Spleen (tissue), 11 donors: ENCODE data around the gene GPR84. TPM values are rescaled to one million over a fixed set of nuclear protein-coding genes. Genes with fewer than 3 reads are reported as not detected.

Source experiments
- DNase-seq: peaks from one replicate; pipeline ENCODE4 v3.0.0-alpha.2; 2020
- H3K27ac ChIP-seq, 8 donors: fragments of 200-600 bp; sonication (generic) in 7 of 8; 1 replicate in 4 of 8; 2 replicates in 4 of 8; pipeline versions ENCODE4 v1.5.0 to v1.8.0; 2016 to 2021; ENCODE audit warnings: inconsistent platforms in 4 of 8, mild to moderate bottlenecking in 4 of 8, moderate library complexity in 1 of 8
- H3K27me3 ChIP-seq, 7 donors: fragments of 200-600 bp; sonication (generic) in 6 of 7; replicated peaks in 1 of 7; 1 replicate in 4 of 7; 2 replicates in 3 of 7; pipeline versions ENCODE4 v1.5.0 to v1.8.0; 2016 to 2021; ENCODE audit warnings: inconsistent platforms in 3 of 7, mild to moderate bottlenecking in 1 of 7
- H3K36me3 ChIP-seq, 6 donors: fragments of 200-600 bp; sonication (generic) in 5 of 6; 1 replicate in 4 of 6; 2 replicates in 2 of 6; pipeline versions ENCODE4 v1.5.0 to v1.8.0; 2016 to 2021; ENCODE audit warnings: inconsistent platforms in 2 of 6
- H3K4me1 ChIP-seq, 6 donors: fragments of 200-600 bp; sonication (generic) in 5 of 6; 1 replicate in 3 of 6; 2 replicates in 3 of 6; pipeline versions ENCODE4 v1.5.0 to v1.8.0; 2016 to 2021; ENCODE audit warnings: inconsistent platforms in 3 of 6
- H3K4me3 ChIP-seq, 8 donors: fragments of 200-600 bp; sonication (generic) in 7 of 8; 1 replicate in 4 of 8; 2 replicates in 4 of 8; pipeline versions ENCODE4 v1.5.0 to v1.8.0; 2016 to 2021; ENCODE audit warnings: inconsistent platforms in 4 of 8, mild to moderate bottlenecking in 4 of 8, moderate library complexity in 2 of 8
- H3K9me3 ChIP-seq, 8 donors: fragments of 200-600 bp; sonication (generic) in 7 of 8; 1 replicate in 4 of 8; 2 replicates in 4 of 8; pipeline versions ENCODE4 v1.5.0 to v1.8.0; 2016 to 2021; ENCODE audit warnings: inconsistent platforms in 4 of 8
- CTCF ChIP-seq, 11 experiments: fragments of 200-600 bp in 7 of 11; fragments of 450-650 bp in 4 of 11; sonication (generic) in 4 of 11; IDR thresholded peaks in 8 of 11; conservative IDR thresholded peaks in 3 of 11; 1 replicate in 7 of 11; 2 replicates in 4 of 11; pipeline versions ENCODE4 v1.4.0 to v1.8.0; 2016 to 2021; ENCODE audit warnings: antibody characterized with exemption in 11 of 11, inconsistent platforms in 4 of 11, mild to moderate bottlenecking in 1 of 11
- POLR2A ChIP-seq, 3 donors: fragments of 450-650 bp; IDR thresholded peaks; one replicate each; pipeline ENCODE4 v1.5.1; 2017; ENCODE audit warnings: antibody characterized with exemption in 3 of 3, mild to moderate bottlenecking in 1 of 3
- POLR2AphosphoS5 ChIP-seq, 3 donors: sonication (generic); formaldehyde crosslinking; IDR thresholded peaks; one replicate each; pipeline ENCODE4 v1.5.1; 2017; ENCODE audit warnings: antibody characterized with exemption in 3 of 3
- WGBS, 5 donors: extraction: QIAGEN DNeasy Blood & Tissue Kit in 3 of 5; methylation state at CpG; one replicate each; pipeline versions ENCODE4 v1.1.5 to v1.1.7; 2013 to 2018; 5-methylcytosine and 5-hydroxymethylcytosine counted together
- intact Hi-C: fragments of 100-400 bp; cut with DNase I; formaldehyde crosslinking; loops from one replicate; pipeline ENCODE4 v1.15.0; 2023; ENCODE audit warnings: low total_unique reads
- polyA plus RNA-seq, 3 donors: library from polyadenylated mRNA; stranded (reverse); fragments of 200-250 nt; gene quantifications; one replicate each; pipeline ENCODE4 v1.2.1, GENCODE V29; 2013
- total RNA-seq, 7 donors: library from RNA; depleted of rRNA in 3 of 7; stranded (reverse); fragments of >200 nt in 3 of 7; fragmentation: NEBNext Ultra II Directional in 4 of 7; extraction: Animal tissue kit (Norgen Biotek cat#: 25700) in 4 of 7; gene quantifications; one replicate each; pipeline versions ENCODE4 v1.1.0 to v1.2.1, GENCODE V29; 2016 to 2021
- donor health status: healthy with polysubstance abuse.
- donor health status: DM: no; HTN: no; CAD: no; lungs with moderate emphysema.
- donor health status: DM: no; HTN: no; CAD: no.
- donor health status: Bipolar disorder and iron deficiency.
- donor health status: healthy.
- donor health status: DM: no; HTN: no; CAD: no.
- donor health status: DM: yes; HTN: yes; CAD: no.

GPR84 gene
- total and polyA plus RNA-seq, 10 donors: 0.35 to 12.5 (median 2.3) TPM

- H3K4me1 ChIP-seq: peaks cover 11 to 59% (median 27%) of the 10 kb centered on the region in 6 donors
- intact Hi-C loops: no loop called here
- H3K27ac ChIP-seq: no peak overlapping the region
- no peak overlapping the region for H3K4me3 ChIP-seq
- no peak for DNase-seq
- WGBS, 5 donors: 88 to 96% (median 94%) methylated on average over 4 of the region's 4 CpGs
- TF ChIP-seq CTCF (IDR thresholded peaks at IDR 0.05 in 8 of 11, conservative IDR thresholded peaks at IDR 0.05 in 3 of 11) (no peak), POLR2A (IDR thresholded peaks at IDR 0.05) (no peak), POLR2AphosphoS5 (IDR thresholded peaks at IDR 0.05) (no peak)
- H3K9me3 ChIP-seq: no peaks in the 10 kb centered on the region
- H3K27me3 ChIP-seq: no peaks in the 10 kb centered on the region
- peaks cover 0 to 48% (median 35%) of the 10 kb centered on the region in 6 donors for H3K36me3 ChIP-seq
These were observed 25.5 kb downstream of the GPR84 start for GRCh38 chr12:54338698-54339296.

GRCh38 chr12:54337854-54338650, 26.2 kb downstream of the GPR84 start:
- Histone ChIP-seq H3K27ac (peak overlapping the region in 6 of 8 donors; percentile 10 to 61 (median 54)), H3K4me1 (peaks cover 11 to 66% (median 29%) of the 10 kb centered on the region in 6 donors), H3K4me3 (no peak overlapping the region), H3K9me3 (no peaks in the 10 kb centered on the region), H3K27me3 (no peaks in the 10 kb centered on the region), H3K36me3 (peaks cover 0 to 42% (median 28%) of the 10 kb centered on the region in 6 donors)
- intact Hi-C loops: no loop called here
- TF ChIP-seq POLR2A (IDR thresholded peaks at IDR 0.05): no peak
- DNase-seq: no peak
- 68 to 86% (median 74%) methylated on average over 3 of the region's 3 CpGs for WGBS, 5 donors

- Histone ChIP-seq H3K4me3 (no peak overlapping the region), H3K36me3 (peaks cover 0 to 35% (median 21%) of the 10 kb centered on the region in 6 donors), H3K9me3 (no peaks in the 10 kb centered on the region), H3K27ac (peak overlapping the region in 6 of 8 donors; percentile 10 to 61 (median 54)), H3K27me3 (no peaks in the 10 kb centered on the region), H3K4me1 (peaks cover 11 to 73% (median 30%) of the 10 kb centered on the region in 6 donors)
- TF ChIP-seq POLR2A (IDR thresholded peaks at IDR 0.05): no peak
- TF ChIP-seq POLR2AphosphoS5 (IDR thresholded peaks at IDR 0.05): no peak
- no peak for TF ChIP-seq CTCF (IDR thresholded peaks at IDR 0.05 in 8 of 11, conservative IDR thresholded peaks at IDR 0.05 in 3 of 11)
- 42 to 66% (median 57%) methylated on average over 3 of the region's 3 CpGs for WGBS, 5 donors
- no peak for DNase-seq
- intact Hi-C loops: no loop called here
These were observed 26.9 kb downstream of the GPR84 start for GRCh38 chr12:54337280-54337842.

- DNase-seq: no peak
- no peak overlapping the region for H3K27ac ChIP-seq
- no peak for TF ChIP-seq CTCF (IDR thresholded peaks at IDR 0.05 in 8 of 11, conservative IDR thresholded peaks at IDR 0.05 in 3 of 11)
- TF ChIP-seq POLR2AphosphoS5 (IDR thresholded peaks at IDR 0.05): no peak
- no peak for TF ChIP-seq POLR2A (IDR thresholded peaks at IDR 0.05)
- intact Hi-C loops: no loop called here
- 86 to 98% (median 92%) methylated on average over 4 of the region's 4 CpGs for WGBS, 5 donors
- peaks cover 0 to 32% (median 7%) of the 10 kb centered on the region in 6 donors for H3K36me3 ChIP-seq
- no peak overlapping the region for H3K4me3 ChIP-seq
- H3K27me3 ChIP-seq: no peaks in the 10 kb centered on the region
- no peaks in the 10 kb centered on the region for H3K9me3 ChIP-seq
- H3K4me1 ChIP-seq: peaks cover 39 to 99% (median 63%) of the 10 kb centered on the region in 6 donors
These were observed 30.8 kb downstream of the GPR84 start for GRCh38 chr12:54333420-54334034.
